Erythroblast (primary cell): ENCODE data around the gene CNGB1.

Source experiments
- GATA1 ChIP-seq: IDR thresholded peaks from 2 replicates; pipeline ENCODE4 v1.6.1; 2011; ENCODE audit warnings: low read depth, mild to moderate bottlenecking, control low read depth, low read length, moderate library complexity
- POLR2A ChIP-seq: IDR thresholded peaks from 2 replicates; pipeline ENCODE4 v1.6.1; 2011; ENCODE audit warnings: mild to moderate bottlenecking, low read length

DNA sequence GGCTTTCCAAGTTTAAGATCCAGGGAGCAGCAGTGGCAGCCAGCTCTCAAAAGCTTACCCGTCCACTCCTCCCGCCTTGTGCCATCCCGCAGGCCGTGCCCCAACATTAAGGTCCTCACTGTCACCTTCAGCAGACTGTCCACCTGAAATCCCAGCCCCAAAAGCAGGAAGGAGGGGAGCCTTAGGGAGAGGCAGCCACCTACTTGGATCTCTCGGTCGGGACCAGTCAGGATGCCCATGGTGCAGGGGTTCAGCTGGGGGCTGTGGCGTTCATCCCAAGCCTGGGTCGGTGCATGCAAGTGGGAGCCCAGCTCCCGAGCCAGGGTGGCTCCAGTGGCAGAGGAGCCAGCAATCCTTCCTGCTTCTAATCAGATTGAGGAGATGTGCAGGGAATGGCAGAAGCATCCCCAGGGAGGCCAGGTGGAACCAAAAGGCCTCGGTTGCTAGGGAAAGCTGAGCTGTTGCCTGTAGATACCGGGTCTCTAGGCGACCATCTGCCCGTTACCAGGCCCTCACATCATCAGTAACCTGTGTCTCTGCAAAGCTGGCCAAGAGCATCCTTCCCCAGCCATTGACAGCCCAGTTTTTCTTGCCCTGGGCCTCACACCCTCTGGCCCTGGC is 24.6 kb downstream of the CNGB1 start:
- TF ChIP-seq POLR2A (no peak), GATA1 (no peak)
